ENCODE data around the gene BCL10. TPM values are rescaled to one million over a fixed set of nuclear protein-coding genes. Genes with fewer than 3 reads are reported as not detected.

BCL10 gene
- total RNA-seq, 1 donor from 2014 or later: 19.9 TPM

DNA sequence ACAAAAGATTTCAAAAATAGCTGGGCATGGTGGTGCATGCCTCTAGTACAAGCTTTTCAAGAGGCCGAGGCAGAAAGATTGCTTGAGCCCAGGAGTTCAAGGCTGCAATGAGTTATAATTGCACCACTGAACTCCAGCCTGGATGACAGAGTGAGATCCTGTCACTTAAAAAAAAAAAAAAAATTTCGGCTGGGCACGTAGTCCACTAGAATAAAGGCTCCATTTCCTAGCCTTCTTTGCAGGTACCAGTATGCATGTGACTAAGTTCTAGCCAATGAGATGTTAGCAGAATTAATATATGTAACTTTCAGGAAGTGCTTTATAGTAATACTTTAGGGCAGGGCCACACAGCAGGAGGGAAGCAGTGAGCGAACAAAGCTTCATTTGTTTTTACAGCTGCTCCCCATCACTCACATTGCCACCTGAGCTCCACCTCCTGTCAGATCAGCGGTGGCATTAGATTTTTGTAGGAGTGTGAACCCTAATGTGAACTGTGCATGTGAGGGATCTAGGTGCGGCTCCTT, 46.8 kb downstream of the BCL10 start:
- TF ChIP-seq, protein P1, sequence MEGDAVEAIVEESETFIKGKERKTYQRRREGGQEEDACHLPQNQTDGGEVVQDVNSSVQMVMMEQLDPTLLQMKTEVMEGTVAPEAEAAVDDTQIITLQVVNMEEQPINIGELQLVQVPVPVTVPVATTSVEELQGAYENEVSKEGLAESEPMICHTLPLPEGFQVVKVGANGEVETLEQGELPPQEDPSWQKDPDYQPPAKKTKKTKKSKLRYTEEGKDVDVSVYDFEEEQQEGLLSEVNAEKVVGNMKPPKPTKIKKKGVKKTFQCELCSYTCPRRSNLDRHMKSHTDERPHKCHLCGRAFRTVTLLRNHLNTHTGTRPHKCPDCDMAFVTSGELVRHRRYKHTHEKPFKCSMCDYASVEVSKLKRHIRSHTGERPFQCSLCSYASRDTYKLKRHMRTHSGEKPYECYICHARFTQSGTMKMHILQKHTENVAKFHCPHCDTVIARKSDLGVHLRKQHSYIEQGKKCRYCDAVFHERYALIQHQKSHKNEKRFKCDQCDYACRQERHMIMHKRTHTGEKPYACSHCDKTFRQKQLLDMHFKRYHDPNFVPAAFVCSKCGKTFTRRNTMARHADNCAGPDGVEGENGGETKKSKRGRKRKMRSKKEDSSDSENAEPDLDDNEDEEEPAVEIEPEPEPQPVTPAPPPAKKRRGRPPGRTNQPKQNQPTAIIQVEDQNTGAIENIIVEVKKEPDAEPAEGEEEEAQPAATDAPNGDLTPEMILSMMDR (IDR thresholded peaks at IDR 0.05; ENCODE audit: unreplicated experiment): no peak
- H3K4me3 Mint-ChIP-seq (ENCODE audit: low read depth): no peak overlapping the region
- DNase-seq (ENCODE audit: low spot score, unreplicated experiment): no peak
- no peaks in the 10 kb centered on the region for H3K27me3 Mint-ChIP-seq
- H3K9me3 Mint-ChIP-seq (ENCODE audit: low read depth): no peaks in the 10 kb centered on the region
- H3K4me1 Mint-ChIP-seq (ENCODE audit: low read depth): peaks cover 38% of the 10 kb centered on the region
- H3K27ac Mint-ChIP-seq: peak overlapping the region; percentile 86
- no peaks in the 10 kb centered on the region for H3K36me3 Mint-ChIP-seq (ENCODE audit: insufficient read depth)

DNA sequence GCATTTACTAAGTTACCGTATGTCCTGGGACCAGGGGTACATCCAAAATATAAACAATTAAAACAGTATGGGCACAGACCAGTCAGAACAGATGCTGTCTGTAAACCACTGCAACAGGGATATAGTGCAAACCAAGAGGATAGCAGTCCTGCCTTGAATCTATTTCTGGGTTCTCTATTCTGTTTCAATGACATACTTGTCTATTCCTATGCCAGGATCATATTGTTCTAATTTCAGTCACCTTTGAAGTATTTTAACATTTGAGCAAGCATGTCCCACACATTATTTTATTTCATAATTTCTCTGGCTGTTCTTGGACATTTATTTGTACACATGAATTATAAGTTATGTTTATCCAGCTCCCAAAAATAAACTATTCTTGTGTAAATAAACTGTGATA, 47.5 kb downstream of the BCL10 start:
- Mint-ChIP-seq H3K27ac (no peak overlapping the region), H3K4me3 (ENCODE audit: low read depth) (no peak overlapping the region), H3K36me3 (ENCODE audit: insufficient read depth) (no peaks in the 10 kb centered on the region), H3K4me1 (ENCODE audit: low read depth) (peaks cover 44% of the 10 kb centered on the region), H3K27me3 (no peaks in the 10 kb centered on the region), H3K9me3 (ENCODE audit: low read depth) (no peaks in the 10 kb centered on the region)
- TF ChIP-seq, protein P1 (IDR thresholded peaks at IDR 0.05; ENCODE audit: unreplicated experiment): no peak
- no peak for DNase-seq (ENCODE audit: low spot score, unreplicated experiment)

DNA sequence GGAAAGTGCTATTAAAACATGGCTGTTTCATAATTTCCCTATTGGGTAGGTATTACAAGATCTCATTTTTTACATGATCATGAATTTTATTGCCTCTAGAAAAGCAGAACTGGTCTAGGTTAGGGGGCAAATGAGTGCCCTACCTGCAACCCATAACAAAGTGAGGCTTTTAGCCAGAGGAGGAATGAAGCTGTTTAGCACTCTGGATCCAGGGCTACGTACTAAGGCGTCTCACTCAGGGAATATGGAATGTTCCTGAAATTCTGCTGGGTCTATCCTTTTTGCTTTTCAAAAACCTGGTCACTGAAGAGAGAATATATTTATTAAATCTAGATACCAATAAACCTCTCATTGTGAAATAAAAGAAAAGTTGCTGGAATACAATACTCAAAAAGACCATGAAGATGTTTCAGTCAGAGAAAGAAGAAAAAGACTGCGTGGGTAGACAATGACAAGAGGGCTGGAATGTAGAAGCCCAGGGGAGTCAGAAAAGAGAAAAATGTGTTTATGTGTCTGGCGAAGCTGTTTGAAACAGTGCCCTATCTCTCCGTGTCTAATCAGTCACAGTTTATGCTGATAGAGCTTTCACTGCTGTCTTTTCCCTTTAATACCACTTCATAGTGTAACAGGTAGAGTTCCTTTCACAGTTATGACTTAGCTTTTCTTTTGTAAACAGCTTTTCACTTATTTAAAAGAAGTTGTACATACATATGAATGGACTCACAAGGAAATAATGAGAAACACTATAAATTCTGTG, 50.6 kb downstream of the BCL10 start:
- peak overlapping the region; percentile 95 for H3K27ac Mint-ChIP-seq
- peaks cover 7% of the 10 kb centered on the region for H3K9me3 Mint-ChIP-seq (ENCODE audit: low read depth)
- peak overlapping the region; percentile 57 for H3K4me3 Mint-ChIP-seq (ENCODE audit: low read depth)

DNA sequence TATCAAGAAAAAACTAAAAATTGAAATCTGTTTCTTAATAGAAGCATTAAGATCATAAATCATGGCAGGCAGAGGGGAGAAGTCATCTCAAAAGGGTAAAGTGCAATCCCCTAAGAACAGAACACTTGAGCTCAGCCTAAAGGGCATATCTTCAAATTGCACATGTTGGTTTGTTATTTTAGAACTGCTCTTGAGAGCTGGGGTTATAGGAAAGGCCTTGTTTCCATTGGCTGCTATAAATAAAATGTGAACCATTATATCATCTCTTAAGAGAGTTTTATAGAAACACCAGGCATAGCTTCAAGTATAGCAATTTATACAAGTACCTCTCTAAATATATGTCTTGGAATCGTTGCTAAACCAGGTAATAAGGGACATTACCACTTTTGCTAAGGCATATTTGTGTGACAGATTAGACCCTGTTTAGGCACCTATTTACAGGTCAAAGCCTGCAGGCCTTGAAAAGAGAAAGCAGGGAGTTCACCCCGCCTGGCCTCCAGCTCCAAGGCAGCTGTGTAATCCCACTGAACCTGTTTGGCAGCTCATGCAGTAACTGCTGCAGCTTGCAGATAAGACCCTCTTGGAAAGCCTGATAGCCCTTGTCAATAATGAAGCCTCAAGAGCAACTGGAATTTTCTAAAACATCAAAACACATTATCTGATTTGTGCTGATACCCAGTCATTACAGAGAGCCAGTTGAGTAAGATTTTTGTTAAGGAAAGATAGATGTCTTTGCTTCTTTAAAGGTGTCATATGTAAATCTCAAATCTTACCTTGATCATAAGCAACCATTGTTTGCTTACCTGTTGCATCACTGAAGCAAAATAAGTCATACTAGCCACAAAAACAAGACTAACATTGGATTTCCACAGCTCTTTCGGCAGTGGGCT, 51.5 kb downstream of the BCL10 start:
- TF ChIP-seq, protein P1 (IDR thresholded peaks at IDR 0.05; ENCODE audit: unreplicated experiment): no peak
- Mint-ChIP-seq H3K4me3 (ENCODE audit: low read depth) (peak overlapping the region; percentile 57), H3K27me3 (no peaks in the 10 kb centered on the region), H3K9me3 (ENCODE audit: low read depth) (peaks cover 7% of the 10 kb centered on the region), H3K27ac (peak overlapping the region; percentile 95), H3K4me1 (ENCODE audit: low read depth) (peaks cover 68% of the 10 kb centered on the region), H3K36me3 (ENCODE audit: insufficient read depth) (no peaks in the 10 kb centered on the region)
- peak; percentile 76 for DNase-seq (ENCODE audit: low spot score, unreplicated experiment)

More for the DNA sequence above, 50.6 kb downstream of the BCL10 start:
- DNase-seq (ENCODE audit: low spot score, unreplicated experiment): no peak
- Mint-ChIP-seq H3K4me1 (ENCODE audit: low read depth) (peaks cover 66% of the 10 kb centered on the region), H3K27me3 (no peaks in the 10 kb centered on the region), H3K36me3 (ENCODE audit: insufficient read depth) (no peaks in the 10 kb centered on the region)
- TF ChIP-seq, protein P1 (IDR thresholded peaks at IDR 0.05; ENCODE audit: unreplicated experiment): no peak

DNA sequence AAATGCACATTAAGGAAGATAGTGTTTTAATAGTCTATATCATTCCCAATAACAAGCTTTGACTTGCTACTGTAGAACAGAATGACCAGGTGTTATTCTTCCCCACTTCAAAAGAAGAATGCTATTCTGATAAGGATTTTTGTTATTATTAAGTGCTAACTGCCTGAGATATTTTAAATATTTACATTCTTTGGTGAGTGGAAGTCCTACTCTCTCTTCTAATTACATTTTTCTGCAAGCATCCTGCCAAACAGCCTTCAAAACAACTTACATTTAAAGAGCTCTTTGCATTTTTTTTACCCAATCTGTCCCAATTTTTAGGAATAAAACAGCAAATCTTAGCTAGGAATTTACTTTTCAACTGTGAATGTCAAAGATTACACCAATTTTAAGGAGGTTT, 52.1 kb downstream of the BCL10 start:
- peaks cover 7% of the 10 kb centered on the region for H3K9me3 Mint-ChIP-seq (ENCODE audit: low read depth)
- peak overlapping the region; percentile 57 for H3K4me3 Mint-ChIP-seq (ENCODE audit: low read depth)
- no peaks in the 10 kb centered on the region for H3K36me3 Mint-ChIP-seq (ENCODE audit: insufficient read depth)
- peaks cover 66% of the 10 kb centered on the region for H3K4me1 Mint-ChIP-seq (ENCODE audit: low read depth)
- DNase-seq (ENCODE audit: low spot score, unreplicated experiment): no peak
- H3K27me3 Mint-ChIP-seq: no peaks in the 10 kb centered on the region
- TF ChIP-seq, protein P1 (IDR thresholded peaks at IDR 0.05; ENCODE audit: unreplicated experiment): no peak
- peak overlapping the region; percentile 95 for H3K27ac Mint-ChIP-seq
